ENCODE results near the gene ADGRE3.
A peak's percentile ranks its signal among the peaks of the same experiment; 100 is the strongest.

Gene ADGRE3

DNA sequence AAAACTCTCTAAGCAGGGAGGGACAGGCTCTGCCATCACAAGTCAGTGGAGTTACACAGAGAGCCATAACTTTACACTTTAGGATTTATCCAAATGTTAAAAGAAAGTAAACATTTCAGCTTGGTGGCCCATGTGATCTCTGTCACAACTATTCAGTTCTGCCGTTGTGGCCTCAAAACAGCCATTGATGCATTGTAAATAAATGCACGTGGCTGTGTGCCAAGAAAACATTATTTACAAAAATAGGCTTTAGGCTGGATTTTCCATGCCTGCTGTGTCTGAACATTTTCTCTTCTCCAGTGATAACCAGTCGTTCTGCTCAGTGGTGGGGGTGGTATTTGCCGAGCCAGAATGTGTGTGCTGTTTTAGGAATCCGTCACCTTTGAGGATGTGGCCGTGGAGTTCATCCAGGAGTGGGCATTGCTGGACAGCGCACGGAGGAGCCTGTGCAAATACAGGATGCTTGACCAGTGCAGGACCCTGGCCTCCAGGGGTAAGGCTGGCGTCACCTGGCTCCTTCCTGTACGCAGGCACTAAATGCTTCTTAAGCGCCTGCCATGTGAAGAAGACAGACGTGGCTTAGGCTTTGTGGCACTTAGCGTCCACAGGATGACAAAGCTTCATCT lies 20.1 kb upstream of the ADGRE3 start:
- 93% methylated on average over 11 to 12 of the region's 13 CpGs for WGBS, 2 experiments (ENCODE audit: insufficient coverage in 2 of 2)
- H3K9me3 ChIP-seq (ENCODE audit: control insufficient read depth, low read length), result no peaks in the 10 kb centered on the region
- no peak overlapping the region for H3K4me3 ChIP-seq (ENCODE audit: extremely low read depth, insufficient read depth, low read length, poor library complexity, severe bottlenecking)
- no peaks in the 10 kb centered on the region for H3K4me1 ChIP-seq (ENCODE audit: control insufficient read depth, insufficient read depth, low read length, poor library complexity, severe bottlenecking)
- no peak overlapping the region for H3K27ac ChIP-seq (ENCODE audit: low read depth, low read length, severe bottlenecking)
- H3K36me3 ChIP-seq (ENCODE audit: control insufficient read depth, insufficient read depth, low read length), result peaks cover 48% of the 10 kb centered on the region

DNA sequence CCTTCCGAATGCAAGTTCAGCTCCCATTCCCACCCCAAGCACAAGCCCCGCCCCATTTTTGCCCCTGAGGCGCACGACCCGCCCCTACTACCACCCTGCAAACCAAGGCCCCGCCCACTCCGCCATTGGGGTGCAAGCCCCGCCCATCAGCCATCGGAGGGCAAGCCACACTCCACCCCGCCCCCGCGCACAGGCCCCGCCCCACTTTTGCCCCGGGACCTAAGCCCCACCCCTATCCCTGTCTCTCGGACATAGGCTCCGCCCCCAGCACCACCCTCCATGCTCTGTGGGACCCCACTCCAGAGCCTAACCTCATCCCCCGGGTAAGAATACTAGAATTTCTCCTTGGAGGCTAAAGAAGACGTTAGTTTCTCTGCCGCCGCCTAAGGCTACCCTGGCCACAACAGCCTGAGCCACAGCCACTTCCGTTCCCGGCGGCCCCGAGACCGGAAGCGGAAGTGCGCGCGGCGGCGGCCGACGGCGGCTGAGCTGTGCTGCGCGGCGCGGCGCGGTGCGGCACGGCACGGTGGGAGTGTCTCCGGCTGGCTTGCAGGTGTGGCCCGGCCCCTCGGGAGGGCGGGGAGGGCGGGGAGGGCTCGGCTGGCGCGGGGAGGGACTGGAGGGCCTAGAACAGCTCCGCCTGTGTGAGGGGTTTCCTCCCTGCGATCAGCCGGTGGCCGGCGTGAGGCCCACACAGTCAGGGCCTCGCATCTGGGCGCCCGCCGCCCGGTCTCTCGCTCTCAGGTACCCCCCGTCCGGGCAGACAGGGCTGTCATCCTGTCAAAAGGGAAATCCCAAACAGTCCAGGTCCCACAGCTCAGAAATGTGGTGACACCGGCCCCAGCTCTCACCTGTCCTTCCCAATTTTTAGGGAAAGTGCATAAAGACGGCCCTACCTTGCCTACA lies 15.2 kb upstream of the ADGRE3 start, which contains the start of gene ZNF333:
TSS of gene ZNF333 (plus strand) at position 451 of the 906 bp plus-strand sequence. CDS start 3,444 bp downstream, outside the sequence.
- Histone ChIP-seq H3K4me1 (ENCODE audit: control insufficient read depth, insufficient read depth, low read length, poor library complexity, severe bottlenecking) (no peaks in the 10 kb centered on the region), H3K9me3 (ENCODE audit: control insufficient read depth, low read length) (no peaks in the 10 kb centered on the region)
- WGBS, 2 experiments (ENCODE audit: insufficient coverage in 2 of 2), result 0 to 1% methylated on average over 31 to 39 of the region's 66 CpGs

DNA sequence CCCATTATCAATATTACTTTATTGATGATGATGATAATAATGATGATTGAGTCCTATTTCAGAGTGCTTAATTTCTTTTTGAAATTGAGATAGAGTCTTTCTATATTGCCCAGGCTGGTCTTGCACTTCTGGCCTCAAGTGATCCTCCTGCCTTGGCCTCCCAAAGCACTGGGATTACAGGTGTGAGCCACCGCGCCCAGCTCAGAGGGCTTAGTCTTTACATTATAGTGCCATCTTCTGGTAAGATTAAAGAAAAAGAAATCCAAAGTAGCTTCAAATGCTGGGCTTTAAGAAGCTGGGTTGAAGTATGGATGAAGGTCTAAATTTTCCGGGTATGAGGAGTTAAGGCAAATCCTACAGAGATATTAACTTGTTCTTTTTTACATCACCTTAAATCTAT lies 11.8 kb upstream of the ADGRE3 start:
- H3K9me3 ChIP-seq (ENCODE audit: control insufficient read depth, low read length), result no peaks in the 10 kb centered on the region
- no peak overlapping the region for H3K27ac ChIP-seq (ENCODE audit: low read depth, low read length, severe bottlenecking)
- H3K4me3 ChIP-seq (ENCODE audit: extremely low read depth, insufficient read depth, low read length, poor library complexity, severe bottlenecking), result no peak overlapping the region
- H3K4me1 ChIP-seq (ENCODE audit: control insufficient read depth, insufficient read depth, low read length, poor library complexity, severe bottlenecking), result no peaks in the 10 kb centered on the region
- no CpG with 5 or more reads among the region's 3 CpGs for WGBS, 2 experiments (ENCODE audit: insufficient coverage in 2 of 2)
- H3K36me3 ChIP-seq (ENCODE audit: control insufficient read depth, insufficient read depth, low read length), result no peaks in the 10 kb centered on the region

More for the DNA sequence above, 15.2 kb upstream of the ADGRE3 start, which contains the start of gene ZNF333:
- peaks cover 8% of the 10 kb centered on the region for H3K36me3 ChIP-seq (ENCODE audit: control insufficient read depth, insufficient read depth, low read length)
- peak within 1 kb of the TSS; percentile 82 for H3K4me3 ChIP-seq (ENCODE audit: extremely low read depth, insufficient read depth, low read length, poor library complexity, severe bottlenecking)
- H3K27ac ChIP-seq (ENCODE audit: low read depth, low read length, severe bottlenecking), result peak within 1 kb of the TSS; percentile 92

DNA sequence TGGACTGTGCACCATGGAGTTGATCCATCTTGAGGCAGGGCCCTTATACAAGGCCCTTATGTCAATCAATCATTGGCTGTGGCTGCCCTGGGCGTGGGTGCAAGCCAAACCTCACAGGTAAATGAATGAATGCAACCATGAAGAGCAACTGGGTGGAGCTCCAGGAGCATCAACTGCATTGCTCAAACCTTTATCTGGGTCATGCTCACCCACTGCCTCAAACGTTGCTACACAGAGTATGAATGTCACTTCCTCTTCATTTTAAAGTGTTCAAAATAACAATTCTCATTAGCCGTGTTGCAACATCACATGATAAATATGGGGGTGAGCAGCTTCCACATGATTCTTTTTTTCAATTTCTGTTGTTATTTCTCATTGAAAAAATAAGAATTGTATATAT lies 8.8 kb upstream of the ADGRE3 start:
- Histone ChIP-seq H3K9me3 (ENCODE audit: control insufficient read depth, low read length) (no peaks in the 10 kb centered on the region), H3K27ac (ENCODE audit: low read depth, low read length, severe bottlenecking) (no peak overlapping the region), H3K4me3 (ENCODE audit: extremely low read depth, insufficient read depth, low read length, poor library complexity, severe bottlenecking) (no peak overlapping the region), H3K4me1 (ENCODE audit: control insufficient read depth, insufficient read depth, low read length, poor library complexity, severe bottlenecking) (no peaks in the 10 kb centered on the region), H3K36me3 (ENCODE audit: control insufficient read depth, insufficient read depth, low read length) (no peaks in the 10 kb centered on the region)
- WGBS, 2 experiments (ENCODE audit: insufficient coverage in 2 of 2), result 17 to 53% methylated on average over 2 of the region's 3 CpGs

DNA sequence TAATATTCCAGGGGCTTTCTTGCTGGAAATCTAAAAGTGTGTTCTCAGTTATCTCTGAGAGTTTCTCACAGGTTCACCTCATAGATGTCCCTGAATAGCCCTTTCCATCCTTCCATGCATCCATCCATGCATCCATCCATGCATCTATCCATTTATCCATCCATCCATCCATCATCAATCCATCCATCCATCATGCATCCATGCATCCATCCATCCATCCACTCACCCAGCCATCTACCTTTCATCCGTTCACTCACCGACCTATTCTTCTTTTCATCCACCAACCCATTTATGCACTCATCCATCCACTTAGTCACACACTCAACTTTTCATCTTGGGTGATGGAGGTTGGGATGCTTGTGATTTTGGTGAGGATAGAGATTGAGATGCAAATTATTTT lies 7.4 kb upstream of the ADGRE3 start:
- WGBS, 2 experiments (ENCODE audit: insufficient coverage in 2 of 2), result no CpG with 5 or more reads among the region's 2 CpGs

DNA sequence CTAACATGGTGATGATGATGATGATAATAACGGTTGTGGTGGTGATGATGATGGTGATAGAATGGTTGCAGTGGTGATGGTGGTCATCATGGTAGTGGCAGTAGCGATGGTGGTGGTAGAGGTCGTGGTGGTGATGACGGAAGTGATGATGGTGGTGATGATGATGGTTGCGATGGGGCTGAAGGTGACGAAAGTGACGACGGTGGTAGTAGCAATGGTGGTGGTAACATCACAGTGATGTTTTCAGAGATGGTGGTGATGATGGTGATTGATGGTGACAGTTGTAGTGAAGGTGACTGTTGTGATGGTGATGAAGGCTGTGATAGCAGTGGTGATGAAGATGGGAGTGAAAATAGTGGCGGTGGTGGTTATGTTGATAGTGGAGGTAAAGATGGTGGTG lies 3.6 kb upstream of the ADGRE3 start:
- Histone ChIP-seq H3K4me3 (ENCODE audit: extremely low read depth, insufficient read depth, low read length, poor library complexity, severe bottlenecking) (no peak overlapping the region), H3K36me3 (ENCODE audit: control insufficient read depth, insufficient read depth, low read length) (no peaks in the 10 kb centered on the region), H3K4me1 (ENCODE audit: control insufficient read depth, insufficient read depth, low read length, poor library complexity, severe bottlenecking) (no peaks in the 10 kb centered on the region), H3K27ac (ENCODE audit: low read depth, low read length, severe bottlenecking) (no peak overlapping the region), H3K9me3 (ENCODE audit: control insufficient read depth, low read length) (peaks cover 6% of the 10 kb centered on the region)
- 77 to 84% methylated on average over 9 of the region's 9 CpGs for WGBS, 2 experiments (ENCODE audit: insufficient coverage in 2 of 2)

More for the DNA sequence above, 7.4 kb upstream of the ADGRE3 start:
- H3K36me3 ChIP-seq (ENCODE audit: control insufficient read depth, insufficient read depth, low read length), result no peaks in the 10 kb centered on the region
- no peaks in the 10 kb centered on the region for H3K9me3 ChIP-seq (ENCODE audit: control insufficient read depth, low read length)
- no peak overlapping the region for H3K27ac ChIP-seq (ENCODE audit: low read depth, low read length, severe bottlenecking)
- no peak overlapping the region for H3K4me3 ChIP-seq (ENCODE audit: extremely low read depth, insufficient read depth, low read length, poor library complexity, severe bottlenecking)
- H3K4me1 ChIP-seq (ENCODE audit: control insufficient read depth, insufficient read depth, low read length, poor library complexity, severe bottlenecking), result no peaks in the 10 kb centered on the region

DNA sequence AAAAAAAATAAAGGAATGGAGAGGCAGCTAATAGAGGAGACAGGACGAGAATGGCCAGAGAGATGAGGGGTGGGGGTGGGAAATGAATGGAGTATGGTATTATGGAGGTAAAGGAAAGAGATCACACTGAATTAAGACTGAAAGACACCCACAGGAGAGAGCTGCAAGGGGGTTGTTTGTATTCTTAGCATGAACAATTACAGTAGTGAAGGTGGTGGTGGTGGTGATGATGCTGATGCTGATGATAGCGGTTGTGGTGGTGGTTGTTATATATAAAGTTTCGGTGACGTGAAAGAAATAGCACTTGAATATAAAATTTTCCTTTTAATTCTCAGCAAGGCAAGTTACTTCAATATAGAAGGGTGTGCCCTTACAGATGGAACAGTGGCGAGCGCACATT lies 2.8 kb upstream of the ADGRE3 start:
- WGBS, 2 experiments (ENCODE audit: insufficient coverage in 2 of 2), result 72 to 77% methylated on average over 3 to 4 of the region's 6 CpGs
- Histone ChIP-seq H3K9me3 (ENCODE audit: control insufficient read depth, low read length) (peaks cover 6% of the 10 kb centered on the region), H3K4me1 (ENCODE audit: control insufficient read depth, insufficient read depth, low read length, poor library complexity, severe bottlenecking) (no peaks in the 10 kb centered on the region), H3K27ac (ENCODE audit: low read depth, low read length, severe bottlenecking) (no peak overlapping the region), H3K4me3 (ENCODE audit: extremely low read depth, insufficient read depth, low read length, poor library complexity, severe bottlenecking) (no peak overlapping the region), H3K36me3 (ENCODE audit: control insufficient read depth, insufficient read depth, low read length) (no peaks in the 10 kb centered on the region)

DNA sequence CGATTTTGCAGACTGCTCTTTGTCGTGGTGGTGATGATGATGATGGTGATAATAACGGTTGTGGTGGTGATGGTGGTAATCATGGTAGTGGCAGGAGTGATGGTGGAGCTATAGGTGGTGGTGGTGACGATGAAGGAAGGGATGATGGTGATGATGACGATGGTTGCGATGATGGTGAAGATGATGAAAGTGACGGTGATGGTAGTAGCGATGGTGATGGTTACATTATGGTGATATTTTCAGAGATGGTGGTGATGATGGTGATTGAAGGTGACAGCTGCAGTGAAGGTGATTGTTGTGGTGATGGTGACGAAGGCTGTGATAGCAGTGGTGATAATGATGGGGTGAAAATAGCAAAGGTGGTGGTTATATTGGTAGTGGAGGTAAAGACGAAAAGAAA lies 2.1 kb upstream of the ADGRE3 start:
- 75 to 88% methylated on average over 9 of the region's 10 CpGs for WGBS, 2 experiments (ENCODE audit: insufficient coverage in 2 of 2)
- no peak overlapping the region for H3K4me3 ChIP-seq (ENCODE audit: extremely low read depth, insufficient read depth, low read length, poor library complexity, severe bottlenecking)
- H3K36me3 ChIP-seq (ENCODE audit: control insufficient read depth, insufficient read depth, low read length), result no peaks in the 10 kb centered on the region
- no peak overlapping the region for H3K27ac ChIP-seq (ENCODE audit: low read depth, low read length, severe bottlenecking)
- peaks cover 6% of the 10 kb centered on the region for H3K9me3 ChIP-seq (ENCODE audit: control insufficient read depth, low read length)
- H3K4me1 ChIP-seq (ENCODE audit: control insufficient read depth, insufficient read depth, low read length, poor library complexity, severe bottlenecking), result no peaks in the 10 kb centered on the region

DNA sequence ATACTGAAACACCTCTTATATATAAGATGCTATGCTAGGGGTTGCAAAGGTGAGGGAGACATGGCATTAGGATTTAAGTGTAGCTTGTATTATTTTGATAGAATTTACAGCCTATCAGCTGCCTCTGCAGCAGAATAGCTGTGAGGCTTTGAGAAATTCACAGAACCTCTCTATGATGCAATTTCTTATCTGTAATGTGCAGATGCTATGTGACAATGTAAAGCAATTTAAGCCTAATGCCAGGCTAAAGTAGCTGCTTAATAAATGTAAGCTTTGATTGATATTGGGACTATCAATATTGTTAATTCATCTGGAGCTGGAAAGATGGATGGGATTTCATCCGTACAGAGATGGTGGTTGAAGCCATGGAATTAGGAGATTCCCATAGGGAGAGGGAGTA lies 1.6 kb downstream of the ADGRE3 start:
- Histone ChIP-seq H3K9me3 (ENCODE audit: control insufficient read depth, low read length) (peaks cover 6% of the 10 kb centered on the region), H3K36me3 (ENCODE audit: control insufficient read depth, insufficient read depth, low read length) (no peaks in the 10 kb centered on the region), H3K4me1 (ENCODE audit: control insufficient read depth, insufficient read depth, low read length, poor library complexity, severe bottlenecking) (no peaks in the 10 kb centered on the region), H3K4me3 (ENCODE audit: extremely low read depth, insufficient read depth, low read length, poor library complexity, severe bottlenecking) (no peak overlapping the region), H3K27ac (ENCODE audit: low read depth, low read length, severe bottlenecking) (no peak overlapping the region)
- WGBS, 2 experiments (ENCODE audit: insufficient coverage in 2 of 2), result 73 to 100% methylated on average over 1 of the region's 1 CpG

DNA sequence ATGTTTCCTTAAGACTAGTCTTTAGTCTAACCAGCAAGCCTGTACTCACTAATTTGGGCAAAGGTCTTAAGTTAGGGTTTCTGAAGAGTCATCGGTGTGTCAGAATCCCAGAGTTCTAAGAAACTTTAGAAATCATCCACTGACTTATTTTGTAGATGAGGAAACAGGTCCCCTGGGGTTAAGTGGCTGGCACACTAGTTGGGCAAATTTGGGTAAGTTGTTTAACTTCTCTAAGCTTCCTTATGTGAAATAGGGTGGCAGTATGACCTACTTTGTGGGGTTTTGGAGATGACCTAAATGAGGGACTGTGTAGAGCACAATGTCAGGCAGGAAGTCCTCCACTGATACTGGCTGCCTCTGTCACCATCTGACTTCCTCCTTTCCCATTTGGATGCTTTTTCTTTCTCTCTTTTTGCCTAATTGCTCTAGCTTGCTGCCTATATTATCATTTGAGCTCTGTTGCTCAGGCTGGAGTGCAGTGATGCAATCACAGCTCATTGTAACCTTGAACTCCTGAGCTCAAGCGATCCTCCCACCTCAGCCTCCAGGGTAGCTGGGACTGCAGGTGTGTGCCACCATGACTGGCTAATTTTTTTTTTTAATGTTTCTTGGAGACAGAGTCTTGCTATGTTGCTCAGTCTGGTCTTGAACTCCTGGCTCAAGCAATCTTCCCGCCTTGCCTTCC lies 2.3 kb downstream of the ADGRE3 start:
- Histone ChIP-seq H3K4me1 (ENCODE audit: control insufficient read depth, insufficient read depth, low read length, poor library complexity, severe bottlenecking) (no peaks in the 10 kb centered on the region), H3K27ac (ENCODE audit: low read depth, low read length, severe bottlenecking) (no peak overlapping the region), H3K36me3 (ENCODE audit: control insufficient read depth, insufficient read depth, low read length) (no peaks in the 10 kb centered on the region), H3K9me3 (ENCODE audit: control insufficient read depth, low read length) (peaks cover 6% of the 10 kb centered on the region), H3K4me3 (ENCODE audit: extremely low read depth, insufficient read depth, low read length, poor library complexity, severe bottlenecking) (no peak overlapping the region)
- 61 to 70% methylated on average over 2 of the region's 3 CpGs for WGBS, 2 experiments (ENCODE audit: insufficient coverage in 2 of 2)
